ENCODE measurements around the gene DNAJB9.

The DNAJB9 gene

DNA sequence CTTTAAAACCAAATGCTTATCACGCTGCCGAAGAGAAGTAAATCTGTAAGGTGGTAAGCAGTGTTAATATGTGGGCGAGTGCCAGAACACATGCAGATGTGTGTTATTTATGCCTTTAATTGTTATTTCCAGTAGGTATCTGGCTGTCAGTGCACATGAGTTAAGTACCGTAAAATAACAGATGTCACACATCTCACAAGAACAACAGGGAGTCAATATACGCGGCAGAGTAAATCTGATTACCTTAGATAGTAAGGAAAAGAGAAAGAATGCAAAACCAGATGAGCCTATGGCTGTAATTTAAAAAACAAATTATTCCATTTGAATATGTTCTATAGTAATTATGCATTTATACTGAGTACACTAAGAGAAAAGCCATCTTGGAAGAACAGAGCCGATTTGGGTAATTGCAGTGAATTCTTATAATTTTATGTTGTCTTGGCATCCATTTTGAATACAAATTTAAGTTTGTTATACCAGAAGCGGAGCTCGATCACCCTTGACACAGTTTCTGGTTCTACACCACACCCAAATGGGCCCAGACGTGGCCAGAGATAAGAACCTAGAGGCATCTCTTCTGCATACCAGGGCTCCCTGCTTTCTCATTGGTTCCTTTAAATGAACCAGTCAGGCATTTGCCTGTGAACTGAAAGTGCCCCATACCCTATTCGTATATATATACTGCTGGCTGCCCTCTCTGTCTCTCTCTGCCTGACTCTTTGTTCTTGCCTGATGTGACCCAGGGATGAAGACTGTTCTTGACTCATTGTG lies 34.8 kb downstream of the DNAJB9 start:
- no peak for DNase-seq (ENCODE audit: low read depth in 3 of 3, low spot score in 1 of 3)

DNA sequence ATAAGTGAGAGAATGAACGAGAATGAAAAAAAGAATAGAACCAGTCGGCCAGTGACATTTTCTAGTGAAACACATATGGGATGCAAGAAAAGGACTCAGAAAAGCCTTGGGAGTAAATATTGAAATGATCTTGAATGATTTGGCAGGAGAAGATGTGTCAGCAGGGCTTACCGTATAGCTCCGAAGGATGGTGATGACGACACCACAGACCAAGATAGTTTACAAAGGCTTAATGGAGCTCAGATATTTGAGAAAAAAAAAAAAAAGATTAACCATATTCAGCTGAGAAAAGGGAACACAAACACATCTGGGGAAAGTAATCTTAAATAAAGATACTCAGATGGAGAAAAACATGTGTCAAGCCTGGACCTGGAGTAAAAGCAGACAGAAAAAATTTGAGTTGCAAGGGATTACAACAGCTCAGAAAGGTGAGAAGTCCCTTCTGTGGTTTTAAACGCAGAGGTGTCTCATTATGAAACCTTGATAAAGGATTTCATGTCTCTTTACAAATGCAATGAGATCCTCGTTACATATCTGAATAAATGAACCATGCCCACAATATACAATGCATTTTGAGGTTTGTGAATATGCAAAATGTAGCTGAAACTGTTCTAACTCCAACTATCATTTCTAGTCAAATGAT lies 36.0 kb downstream of the DNAJB9 start:
- no peak for DNase-seq (ENCODE audit: low read depth in 3 of 3, low spot score in 1 of 3)

DNA sequence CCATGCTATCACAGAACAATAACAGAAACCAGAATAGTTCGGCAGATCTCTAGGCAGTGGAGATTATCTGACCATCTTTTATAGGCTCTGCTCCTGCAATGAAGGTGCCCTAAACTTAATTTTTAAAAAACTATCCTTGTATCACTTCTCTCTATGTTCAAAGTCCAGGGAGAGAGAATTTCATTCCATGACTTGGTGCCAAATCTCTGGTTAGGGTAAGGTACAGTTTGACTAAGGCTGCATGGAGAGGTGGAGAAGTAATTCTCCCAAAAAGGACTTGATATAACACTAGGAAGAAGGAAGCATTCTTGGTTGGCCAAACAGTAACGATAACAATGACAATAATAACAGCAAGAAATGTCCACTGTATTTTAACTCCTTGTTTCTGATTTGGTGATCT lies 40.0 kb downstream of the DNAJB9 start:
- no peak for DNase-seq (ENCODE audit: low read depth in 3 of 3, low spot score in 1 of 3)

DNA sequence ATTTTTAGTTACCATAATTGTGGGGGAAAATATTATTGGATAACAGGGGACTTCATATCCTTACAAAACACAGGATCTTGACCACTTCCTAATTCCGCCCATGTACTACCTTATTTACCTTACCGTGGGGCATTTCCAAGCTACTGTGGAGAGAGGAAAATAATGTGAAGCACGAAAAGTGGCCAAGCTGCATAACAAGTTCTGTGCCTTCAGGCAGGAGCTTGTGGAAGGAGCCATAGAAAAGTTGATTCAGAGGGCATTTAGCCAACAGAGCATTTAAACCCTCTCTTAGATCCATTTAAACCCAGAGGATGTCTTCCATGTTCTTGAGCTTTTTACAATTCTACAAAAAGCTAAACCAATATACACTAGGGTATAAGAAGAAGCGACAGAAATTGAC lies 41.6 kb downstream of the DNAJB9 start:
- no peak for DNase-seq (ENCODE audit: low read depth in 3 of 3, low spot score in 1 of 3)

DNA sequence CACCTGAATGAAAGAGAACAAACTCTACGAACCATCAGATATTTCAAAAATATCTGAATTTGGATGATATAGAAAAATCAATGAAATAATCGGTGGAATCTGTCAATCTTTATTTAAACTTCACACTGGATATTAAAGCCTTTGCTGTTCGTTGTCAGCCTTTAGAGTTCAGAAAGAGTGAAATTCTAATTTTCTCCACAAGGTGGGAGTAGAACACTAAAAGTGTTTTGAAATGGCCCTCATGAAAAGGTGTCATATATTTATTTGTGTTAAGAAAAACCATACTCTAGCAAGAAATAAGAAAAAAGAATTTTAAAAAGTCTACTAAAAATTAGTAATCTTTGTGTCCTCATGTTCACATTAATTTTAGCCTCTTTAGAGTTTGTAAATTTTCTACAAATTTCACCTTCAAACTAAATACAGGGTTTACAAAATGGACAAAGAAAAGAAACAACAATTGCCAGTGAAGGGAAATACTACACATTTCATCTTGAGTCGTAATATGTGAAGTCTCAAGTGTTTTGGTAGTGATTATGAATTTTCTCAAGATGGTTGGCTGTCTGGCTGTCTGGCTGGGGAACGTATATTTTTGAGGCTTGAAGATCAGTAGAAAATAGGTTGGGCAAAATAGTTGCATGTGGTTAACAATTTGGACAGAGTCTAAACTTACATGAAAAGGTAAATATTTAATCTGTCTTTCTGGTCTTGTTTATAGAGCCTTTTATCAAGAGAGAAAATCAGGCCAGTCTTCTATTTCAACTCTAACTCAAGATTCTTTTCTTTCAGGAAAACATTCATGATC lies 43.7 kb downstream of the DNAJB9 start:
- DNase-seq (ENCODE audit: low read depth in 3 of 3, low spot score in 1 of 3) = no peak

DNA sequence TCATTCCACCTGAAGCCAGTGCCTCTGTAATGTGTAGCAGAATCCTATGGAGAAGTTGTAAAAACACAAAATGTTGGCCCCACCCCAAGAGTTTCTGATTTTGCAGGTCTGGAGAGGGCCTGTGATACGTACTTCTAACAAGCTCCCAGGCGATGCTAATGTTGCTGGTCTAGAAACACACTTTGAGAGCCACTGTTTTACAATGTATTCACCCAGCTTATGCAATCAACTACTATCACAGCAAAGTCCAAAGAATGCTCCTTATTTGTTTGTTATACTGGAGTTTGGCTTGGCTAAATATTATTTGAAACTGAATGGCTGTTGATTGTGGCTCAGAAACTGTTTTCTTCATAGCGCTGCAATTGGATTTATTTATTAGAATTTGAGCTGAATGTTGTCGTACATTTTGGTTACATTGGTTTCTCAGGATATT lies 44.3 kb downstream of the DNAJB9 start:
- DNase-seq (ENCODE audit: low read depth in 3 of 3, low spot score in 1 of 3) = no peak

DNA sequence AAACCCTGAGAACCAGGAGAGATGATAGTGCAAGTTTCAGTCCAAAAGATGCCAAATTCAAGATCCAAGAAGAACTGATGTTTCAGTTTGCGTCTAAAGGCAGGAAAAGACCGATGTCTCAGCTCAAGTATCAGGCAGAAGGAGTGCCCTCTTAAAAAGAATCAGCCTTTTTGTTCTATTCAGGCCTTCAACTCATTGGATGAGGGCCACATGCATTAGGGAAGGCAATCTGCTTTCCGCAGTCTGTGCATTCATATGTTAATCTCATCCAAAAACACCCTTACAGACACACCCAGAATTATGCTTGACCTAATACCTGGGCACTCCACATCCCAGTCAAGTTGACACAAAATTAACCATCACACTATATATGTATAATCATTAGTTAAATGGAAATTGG lies 45.2 kb downstream of the DNAJB9 start:
- no peak for DNase-seq (ENCODE audit: low read depth in 3 of 3, low spot score in 1 of 3)

DNA sequence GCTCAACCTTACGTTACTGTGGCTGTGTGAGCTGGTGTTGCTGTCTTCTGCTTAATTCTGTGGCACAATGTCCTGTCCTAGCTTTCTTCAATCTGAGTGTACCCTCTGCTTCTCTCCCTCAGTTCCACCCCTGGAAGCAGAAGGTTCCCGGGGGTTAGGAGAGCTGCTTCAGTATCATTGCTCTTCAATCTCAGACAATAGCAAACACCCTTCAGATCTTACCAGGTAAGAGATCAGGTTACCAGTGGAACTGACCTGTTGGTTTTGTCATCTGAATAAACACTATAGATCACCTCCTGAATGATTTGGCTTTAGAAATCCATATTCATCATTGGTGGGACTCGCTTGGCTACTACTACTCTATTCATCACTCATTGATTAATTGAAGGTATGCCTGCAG lies 48.4 kb downstream of the DNAJB9 start:
- DNase-seq (ENCODE audit: low read depth in 3 of 3, low spot score in 1 of 3) = no peak

DNA sequence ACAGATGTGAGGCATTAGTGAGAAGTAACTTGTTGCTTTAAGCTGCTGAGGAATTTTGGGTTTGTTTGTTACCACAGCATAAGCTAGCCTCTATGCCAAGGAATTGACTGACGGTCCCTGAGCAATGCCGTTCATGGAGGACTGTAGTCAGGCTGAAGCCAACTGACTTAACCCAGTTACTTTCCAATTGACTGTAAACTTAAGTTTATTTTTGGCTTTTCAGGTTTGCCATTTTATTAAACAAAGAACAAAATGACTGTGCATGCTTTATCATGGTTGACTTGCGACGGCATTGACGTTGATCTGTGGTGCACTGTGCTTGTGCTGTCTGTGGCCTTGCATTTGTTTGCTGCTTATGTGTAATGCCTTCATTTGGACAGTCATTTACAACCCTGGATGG lies 53.5 kb downstream of the DNAJB9 start:
- no peak for DNase-seq (ENCODE audit: low read depth in 3 of 3, low spot score in 1 of 3)
